Measurements from ENCODE around the gene GRAMD4.

The GRAMD4 gene

DNA sequence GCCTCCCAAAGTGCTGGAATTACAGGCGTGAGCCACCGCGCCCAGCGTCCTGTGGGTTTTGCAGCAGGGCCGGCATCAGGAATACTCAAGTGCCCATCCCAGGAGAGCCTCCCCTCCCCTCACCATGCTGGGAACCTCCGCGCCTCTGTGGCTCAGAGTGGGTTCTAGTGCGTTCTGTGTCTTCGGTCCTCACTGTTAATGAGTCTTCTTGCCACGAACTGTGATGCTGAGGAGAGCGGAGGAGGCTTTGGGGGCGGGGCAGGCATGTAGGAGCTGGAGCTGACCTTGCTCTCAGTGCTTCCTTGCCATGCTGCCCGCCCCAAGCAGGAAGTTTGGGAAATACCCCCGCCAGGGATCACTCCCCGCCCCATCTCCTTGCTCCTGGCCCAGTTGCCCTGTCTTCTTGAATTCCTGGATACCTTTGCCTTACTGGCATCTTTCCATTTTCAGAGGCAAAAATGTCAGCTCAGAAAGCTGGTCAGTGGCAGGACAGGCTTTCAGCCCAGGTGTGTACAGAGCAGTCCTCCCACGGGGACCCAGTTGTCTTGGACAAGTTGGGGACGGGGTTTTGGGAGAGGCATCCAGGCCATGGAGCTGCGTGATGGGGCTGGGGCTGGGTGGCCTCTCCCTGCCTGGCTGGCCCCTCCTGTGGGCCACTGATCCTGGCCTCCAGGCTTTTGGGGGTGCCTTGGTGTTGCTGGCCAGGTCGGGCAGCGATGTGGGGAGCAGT lies 5.1 kb downstream of the GRAMD4 start:
- no peak overlapping the region for H3K4me3 ChIP-seq (ENCODE audit: low read depth, low read length)
- H3K27me3 ChIP-seq (replicated peaks), result no peaks in the 10 kb centered on the region
- H3K36me3 ChIP-seq (replicated peaks), result no peaks in the 10 kb centered on the region
- in situ Hi-C loops (cut with HindIII; ENCODE audit: low pct_ligation_motif_present, low sequenced_read_pairs), result no loop called here
- no peak overlapping the region for H3K27ac ChIP-seq
- no peak for DNase-seq
- TF ChIP-seq, protein P1, sequence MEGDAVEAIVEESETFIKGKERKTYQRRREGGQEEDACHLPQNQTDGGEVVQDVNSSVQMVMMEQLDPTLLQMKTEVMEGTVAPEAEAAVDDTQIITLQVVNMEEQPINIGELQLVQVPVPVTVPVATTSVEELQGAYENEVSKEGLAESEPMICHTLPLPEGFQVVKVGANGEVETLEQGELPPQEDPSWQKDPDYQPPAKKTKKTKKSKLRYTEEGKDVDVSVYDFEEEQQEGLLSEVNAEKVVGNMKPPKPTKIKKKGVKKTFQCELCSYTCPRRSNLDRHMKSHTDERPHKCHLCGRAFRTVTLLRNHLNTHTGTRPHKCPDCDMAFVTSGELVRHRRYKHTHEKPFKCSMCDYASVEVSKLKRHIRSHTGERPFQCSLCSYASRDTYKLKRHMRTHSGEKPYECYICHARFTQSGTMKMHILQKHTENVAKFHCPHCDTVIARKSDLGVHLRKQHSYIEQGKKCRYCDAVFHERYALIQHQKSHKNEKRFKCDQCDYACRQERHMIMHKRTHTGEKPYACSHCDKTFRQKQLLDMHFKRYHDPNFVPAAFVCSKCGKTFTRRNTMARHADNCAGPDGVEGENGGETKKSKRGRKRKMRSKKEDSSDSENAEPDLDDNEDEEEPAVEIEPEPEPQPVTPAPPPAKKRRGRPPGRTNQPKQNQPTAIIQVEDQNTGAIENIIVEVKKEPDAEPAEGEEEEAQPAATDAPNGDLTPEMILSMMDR (IDR thresholded peaks at IDR 0.05; ENCODE audit: low read depth, low read length, missing control alignments), result no peak

DNA sequence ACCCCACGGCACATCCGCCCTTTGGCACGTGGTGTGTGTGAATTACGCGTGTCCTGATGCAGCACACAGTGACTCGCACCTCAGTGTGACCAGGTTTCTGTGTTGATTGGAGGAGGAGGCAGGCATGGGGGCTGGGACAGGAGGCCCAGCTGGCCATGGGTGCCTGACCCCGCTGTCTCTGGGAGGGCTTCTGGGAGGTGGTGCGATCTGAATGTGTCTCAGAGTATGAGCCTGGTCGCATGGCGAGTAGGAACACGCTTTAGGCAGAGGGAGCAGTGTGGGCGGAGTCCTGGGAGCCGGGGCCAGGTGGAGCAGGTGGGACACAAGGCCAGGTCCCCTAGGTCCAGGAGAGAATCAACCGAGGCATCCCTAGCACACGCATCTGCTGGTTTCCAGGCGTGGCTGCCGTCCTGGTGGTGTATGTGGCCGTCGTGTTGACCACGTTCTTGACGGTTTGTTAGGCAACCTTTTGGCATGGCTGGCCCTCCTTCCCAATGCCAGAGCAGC lies 5.7 kb downstream of the GRAMD4 start:
- Histone ChIP-seq H3K27me3 (replicated peaks) (no peaks in the 10 kb centered on the region), H3K27ac (no peak overlapping the region), H3K4me3 (ENCODE audit: low read depth, low read length) (no peak overlapping the region), H3K36me3 (replicated peaks) (no peaks in the 10 kb centered on the region)
- no peak for DNase-seq
- in situ Hi-C loops (cut with HindIII; ENCODE audit: low pct_ligation_motif_present, low sequenced_read_pairs), result no loop called here
- TF ChIP-seq, protein P1 (IDR thresholded peaks at IDR 0.05; ENCODE audit: low read depth, low read length, missing control alignments), result no peak

DNA sequence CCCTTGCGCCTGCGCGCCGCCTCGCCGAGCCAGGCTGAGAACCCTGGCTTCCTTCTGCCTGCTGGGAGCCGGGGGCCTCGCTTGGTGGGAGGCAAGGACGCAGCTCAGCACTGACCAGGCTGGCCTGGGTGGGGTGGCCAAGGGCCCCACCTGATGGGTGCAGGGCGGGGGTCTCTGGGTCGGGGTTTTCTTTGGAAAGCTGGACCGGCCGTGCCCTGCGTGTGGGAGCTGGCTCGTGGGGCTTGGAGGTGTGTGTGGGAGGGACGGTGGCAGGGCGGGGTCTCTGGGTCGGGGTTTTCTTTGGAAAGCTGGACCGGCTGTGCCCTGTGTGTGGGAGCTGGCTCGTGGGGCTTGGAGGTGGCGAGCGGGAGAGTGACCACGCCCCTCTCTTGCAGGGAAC lies 6.2 kb downstream of the GRAMD4 start:
- Histone ChIP-seq H3K27ac (no peak overlapping the region), H3K36me3 (replicated peaks) (no peaks in the 10 kb centered on the region), H3K27me3 (replicated peaks) (no peaks in the 10 kb centered on the region), H3K4me3 (ENCODE audit: low read depth, low read length) (no peak overlapping the region)
- in situ Hi-C loops (cut with HindIII; ENCODE audit: low pct_ligation_motif_present, low sequenced_read_pairs), result no loop called here
- TF ChIP-seq, protein P1 (IDR thresholded peaks at IDR 0.05; ENCODE audit: low read depth, low read length, missing control alignments), result no peak
- DNase-seq, result no peak

DNA sequence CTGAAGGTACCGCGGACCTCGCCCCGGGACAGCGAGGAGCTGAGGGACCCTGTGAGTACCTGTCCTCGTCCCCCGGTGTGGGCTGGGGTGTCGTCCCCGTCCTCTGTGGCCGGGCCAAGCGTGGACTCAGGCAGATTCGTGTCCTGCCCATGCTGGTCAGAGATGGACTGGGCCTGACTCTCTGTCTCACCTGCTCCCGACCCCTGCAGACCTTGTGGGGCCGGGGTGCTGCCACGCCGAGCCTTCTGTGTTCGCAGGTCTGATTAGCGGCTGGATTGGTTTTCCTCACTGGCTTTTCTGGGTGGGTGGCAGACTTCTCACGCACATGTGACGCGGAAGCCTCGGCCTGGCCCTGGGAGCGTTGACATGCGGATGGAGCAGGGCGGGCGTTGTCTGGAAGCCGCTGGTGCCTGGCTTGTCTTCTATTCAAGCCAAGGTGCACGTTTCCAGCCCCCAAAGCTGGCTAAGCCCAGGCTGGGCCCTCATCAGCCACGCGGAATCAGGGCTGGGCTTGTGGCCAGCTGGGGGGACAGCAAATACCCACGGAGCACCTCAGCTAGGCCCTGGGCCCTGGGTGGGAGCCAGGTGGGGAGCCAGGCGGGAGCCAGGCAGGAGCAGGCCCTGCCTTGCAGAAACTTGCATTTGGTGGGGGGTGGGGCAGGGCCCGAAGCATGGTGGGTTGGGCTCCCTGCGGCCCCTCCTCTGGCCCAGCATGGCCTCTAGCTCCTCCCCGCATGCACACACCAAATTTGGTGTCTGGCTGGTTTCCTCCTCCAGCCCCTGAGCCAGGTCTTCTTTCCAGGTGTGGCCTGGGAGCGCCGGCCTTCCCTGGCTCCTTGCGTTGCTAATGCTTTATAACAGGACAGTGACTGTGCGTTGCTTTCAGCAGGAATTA lies 7.0 kb downstream of the GRAMD4 start:
- Histone ChIP-seq H3K36me3 (replicated peaks) (no peaks in the 10 kb centered on the region), H3K27me3 (replicated peaks) (no peaks in the 10 kb centered on the region), H3K27ac (no peak overlapping the region), H3K4me3 (ENCODE audit: low read depth, low read length) (no peak overlapping the region)
- in situ Hi-C loops (cut with HindIII; ENCODE audit: low pct_ligation_motif_present, low sequenced_read_pairs), result no loop called here
- no peak for DNase-seq
- TF ChIP-seq, protein P1 (IDR thresholded peaks at IDR 0.05; ENCODE audit: low read depth, low read length, missing control alignments), result no peak

DNA sequence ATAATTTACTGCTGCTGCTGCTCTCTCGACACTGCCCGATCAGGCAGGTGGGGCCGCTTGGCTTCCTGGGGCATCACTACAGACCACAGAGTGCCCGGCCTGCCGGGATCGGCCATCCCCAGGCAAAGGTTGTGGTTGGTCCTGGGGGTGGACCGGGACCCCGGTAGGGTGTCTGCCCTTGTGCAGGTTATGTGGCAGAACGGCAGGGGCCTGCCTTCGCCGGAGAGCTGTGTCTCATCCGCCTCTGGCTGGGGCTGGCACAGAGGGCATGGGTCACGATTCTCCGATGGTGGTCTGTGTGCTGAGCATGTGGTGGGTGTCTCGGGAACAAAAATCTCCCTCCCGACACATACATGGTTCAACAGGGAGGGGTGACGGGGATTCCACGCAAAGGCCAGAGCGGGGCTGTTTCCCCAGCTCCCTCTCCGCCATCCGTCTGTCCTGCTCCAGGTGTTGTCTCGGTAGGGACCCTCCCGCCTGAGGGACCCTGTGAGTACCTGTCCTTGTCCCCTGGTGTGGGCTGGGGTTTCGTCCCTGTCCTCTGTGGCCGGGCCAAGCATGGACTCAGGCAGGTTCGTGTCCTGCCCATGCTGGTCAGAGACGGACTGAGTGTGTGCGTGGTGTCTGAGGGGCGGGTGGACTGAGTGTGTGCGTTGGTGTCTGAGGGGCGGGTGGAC lies 7.8 kb downstream of the GRAMD4 start:
- in situ Hi-C loops (cut with HindIII; ENCODE audit: low pct_ligation_motif_present, low sequenced_read_pairs), result no loop called here
- Histone ChIP-seq H3K27me3 (replicated peaks) (no peaks in the 10 kb centered on the region), H3K36me3 (replicated peaks) (no peaks in the 10 kb centered on the region), H3K27ac (no peak overlapping the region), H3K4me3 (ENCODE audit: low read depth, low read length) (no peak overlapping the region)
- DNase-seq, result no peak
- TF ChIP-seq, protein P1 (IDR thresholded peaks at IDR 0.05; ENCODE audit: low read depth, low read length, missing control alignments), result no peak

Data from brain microvascular endothelial cell (primary cell).